Aortic smooth muscle cell (primary cell): ENCODE data around the gene NEU2. TPM values are rescaled to one million over a fixed set of nuclear protein-coding genes. Genes with fewer than 3 reads are reported as not detected.

Source experiments
- total RNA-seq: library from RNA; depleted of rRNA; stranded (reverse); fragments of >200 nt; gene quantifications from 2 replicates; pipeline ENCODE4 v1.2.3, GENCODE V29; 2014

Gene NEU2
- not detected in 2 replicates for total RNA-seq

GRCh38 chr2:233032551-233033320 is at the start of gene NEU2:
NEU2 (plus strand) TSS chr2:233032672; CDS start chr2:233032672, 0 bp downstream.

GRCh38 chr2:233013027-233013461 is 19.4 kb upstream of the NEU2 start, which contains the start of gene NGEF:
NGEF (minus strand) TSS chr2:233013256; CDS start chr2:232974890, 38,366 bp downstream.

GRCh38 chr2:233059797-233060500 is 27.5 kb downstream of the NEU2 start, which contains the start of gene INPP5D:
INPP5D (plus strand) TSS chr2:233060342; CDS start chr2:233060479, 137 bp downstream.

Other genes starting within 250 kb of the NEU2 start
- gene SNORC, start 162.4 kb upstream of the NEU2 start, total RNA-seq: 0.66 and 0.93 TPM in 2 replicates
- gene NGEF, start 19.4 kb upstream of the NEU2 start, total RNA-seq: 14.9 and 16.0 TPM in 2 replicates
- 0.53 and 0.56 TPM in 2 replicates for gene INPP5D, start 27.7 kb downstream of the NEU2 start, total RNA-seq
- gene ATG16L1, start 219.0 kb downstream of the NEU2 start, total RNA-seq: 31.3 and 31.6 TPM in 2 replicates